C4-2B (cell line): Measurements from ENCODE around the gene VOPP1.
"Not testable (repeated sequence)": the region's sequence is repeated elsewhere in the genome, so short reads cannot be mapped to it uniquely, and the experiment has no call there.

Experiments used
- H3K27ac ChIP-seq: fragments of 450-650 bp; 2 replicates; pipeline ENCODE4 v1.5.1; 2017
- ZFX ChIP-seq: fragments of 450-650 bp; IDR thresholded peaks from 2 replicates; pipeline ENCODE4 v1.6.1; 2017
- TF ChIP-seq, protein P1 (sequence below): fragments of 450-650 bp; conservative IDR thresholded peaks from 2 replicates; pipeline ENCODE4 v1.5.1; 2017; ENCODE audit warnings: mild to moderate bottlenecking

The VOPP1 gene

DNA sequence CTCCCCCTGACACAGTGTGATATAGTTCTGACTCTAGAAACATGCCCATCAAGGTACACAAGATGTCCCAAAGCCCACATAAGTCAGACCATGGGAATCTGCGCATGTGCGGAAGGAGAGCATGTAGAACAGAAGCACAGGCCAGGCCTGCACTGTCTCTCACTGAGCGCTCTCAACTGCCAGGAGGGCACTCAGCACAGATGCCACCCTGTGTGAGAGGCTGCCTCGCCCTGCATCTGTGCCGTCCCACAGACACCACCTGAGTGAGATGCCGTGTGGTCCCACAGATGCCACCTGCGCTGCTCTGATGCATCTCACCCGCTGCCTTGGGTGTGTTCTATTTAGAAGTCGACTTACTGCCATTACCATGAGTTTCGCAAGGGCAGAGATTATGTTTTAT lies 98.4 kb downstream of the VOPP1 start:
- no peak for TF ChIP-seq ZFX
- TF ChIP-seq, protein P1, sequence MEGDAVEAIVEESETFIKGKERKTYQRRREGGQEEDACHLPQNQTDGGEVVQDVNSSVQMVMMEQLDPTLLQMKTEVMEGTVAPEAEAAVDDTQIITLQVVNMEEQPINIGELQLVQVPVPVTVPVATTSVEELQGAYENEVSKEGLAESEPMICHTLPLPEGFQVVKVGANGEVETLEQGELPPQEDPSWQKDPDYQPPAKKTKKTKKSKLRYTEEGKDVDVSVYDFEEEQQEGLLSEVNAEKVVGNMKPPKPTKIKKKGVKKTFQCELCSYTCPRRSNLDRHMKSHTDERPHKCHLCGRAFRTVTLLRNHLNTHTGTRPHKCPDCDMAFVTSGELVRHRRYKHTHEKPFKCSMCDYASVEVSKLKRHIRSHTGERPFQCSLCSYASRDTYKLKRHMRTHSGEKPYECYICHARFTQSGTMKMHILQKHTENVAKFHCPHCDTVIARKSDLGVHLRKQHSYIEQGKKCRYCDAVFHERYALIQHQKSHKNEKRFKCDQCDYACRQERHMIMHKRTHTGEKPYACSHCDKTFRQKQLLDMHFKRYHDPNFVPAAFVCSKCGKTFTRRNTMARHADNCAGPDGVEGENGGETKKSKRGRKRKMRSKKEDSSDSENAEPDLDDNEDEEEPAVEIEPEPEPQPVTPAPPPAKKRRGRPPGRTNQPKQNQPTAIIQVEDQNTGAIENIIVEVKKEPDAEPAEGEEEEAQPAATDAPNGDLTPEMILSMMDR: no peak
- no peak overlapping the region for H3K27ac ChIP-seq

DNA sequence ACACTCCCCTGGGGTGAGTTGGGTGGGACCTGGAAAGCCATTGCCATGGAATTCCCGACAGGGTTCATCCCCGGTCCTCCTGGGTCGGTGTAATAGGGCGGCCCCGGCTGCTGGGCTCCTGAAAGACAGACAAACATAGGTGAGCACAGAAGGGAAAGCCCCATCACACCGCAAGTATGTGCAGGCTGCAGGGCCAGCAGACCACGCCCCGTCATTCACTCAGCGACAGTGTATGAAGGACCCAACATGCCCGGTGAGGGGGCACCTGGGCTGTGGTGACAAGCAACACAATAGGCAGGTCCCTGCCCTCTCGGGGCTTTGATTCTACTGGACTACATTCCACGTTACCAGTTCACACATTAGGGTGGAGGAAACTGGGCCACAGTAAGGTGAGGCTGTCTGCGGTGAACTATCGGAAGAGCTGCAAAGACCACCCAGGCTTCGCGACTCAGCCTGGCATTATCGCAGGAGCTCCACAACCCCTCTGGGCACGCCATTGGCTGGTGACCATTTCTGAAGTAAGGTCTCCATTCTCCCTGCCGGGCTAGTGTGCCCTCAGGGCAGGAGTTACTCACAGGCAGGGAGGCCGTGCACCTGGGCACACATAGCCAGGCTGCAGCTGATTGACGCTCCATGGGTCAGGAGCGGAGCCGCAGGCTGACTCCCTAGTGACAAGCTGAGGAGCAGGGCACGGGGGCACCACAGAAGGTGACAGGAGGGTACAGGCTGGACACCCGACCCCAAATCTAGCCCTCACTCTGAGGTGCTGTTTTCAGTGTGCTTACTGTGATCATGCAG lies 99.2 kb downstream of the VOPP1 start:
- no peak overlapping the region for H3K27ac ChIP-seq
- TF ChIP-seq, protein P1: no peak
- no peak for TF ChIP-seq ZFX

DNA sequence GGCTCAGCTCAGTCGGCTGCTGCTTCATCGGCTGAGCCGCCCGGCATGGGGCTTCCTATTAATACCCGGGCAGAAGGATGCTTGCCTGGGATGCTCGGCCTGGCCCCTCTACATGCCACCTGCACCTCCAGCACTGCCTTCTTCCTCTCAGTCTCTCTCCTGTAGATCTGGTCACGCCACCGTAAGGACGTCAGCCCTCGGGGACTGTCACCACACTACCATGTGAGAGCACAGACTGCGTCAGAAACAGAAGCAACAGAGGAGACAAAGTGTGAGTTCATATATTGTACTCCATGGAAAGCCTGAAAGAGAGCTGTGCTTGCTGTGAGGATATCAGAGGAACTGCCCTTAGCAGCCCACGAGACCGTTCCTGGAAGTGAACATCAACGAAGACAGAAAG lies 99.9 kb downstream of the VOPP1 start:
- not testable (repeated sequence) for H3K27ac ChIP-seq

DNA sequence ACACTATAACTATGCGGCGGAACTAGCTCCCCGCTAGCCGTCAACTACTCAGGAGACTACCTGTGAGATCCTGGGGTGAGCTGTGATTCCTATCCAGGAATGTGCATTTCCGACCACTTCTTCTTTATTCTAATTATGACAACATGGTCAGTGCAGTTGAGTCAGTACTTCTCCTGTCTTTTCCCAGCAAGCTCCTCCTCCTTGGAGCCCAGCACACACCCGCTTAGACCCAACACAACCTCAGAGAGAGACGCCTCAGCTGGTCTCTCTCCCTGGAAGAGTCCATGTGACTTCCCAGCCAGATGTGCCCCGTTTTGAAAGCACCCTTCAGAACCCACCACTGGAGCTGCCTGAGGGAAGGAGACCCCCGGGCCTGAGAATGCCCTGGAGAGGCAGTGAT lies 100.7 kb downstream of the VOPP1 start:
- H3K27ac ChIP-seq: not testable (repeated sequence)

DNA sequence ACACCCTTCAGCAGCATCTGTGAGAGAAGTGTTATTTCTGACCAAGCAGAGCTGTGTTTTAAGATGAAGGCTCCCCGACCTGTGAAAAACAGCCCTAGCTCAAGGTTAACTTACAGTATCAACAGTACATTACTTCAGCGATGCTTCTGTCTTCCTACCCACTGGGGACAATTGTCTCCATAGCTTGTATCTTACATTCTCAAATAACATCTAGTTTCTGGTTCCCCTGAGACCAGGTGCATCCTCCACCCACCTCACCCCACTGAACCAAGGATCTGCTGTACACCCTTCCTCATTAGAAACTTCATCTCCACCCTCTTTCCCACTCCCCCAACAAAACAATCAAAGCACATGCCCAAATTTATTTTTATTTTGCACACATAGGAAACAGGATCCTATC lies 102.0 kb downstream of the VOPP1 start:
- H3K27ac ChIP-seq: no peak overlapping the region

DNA sequence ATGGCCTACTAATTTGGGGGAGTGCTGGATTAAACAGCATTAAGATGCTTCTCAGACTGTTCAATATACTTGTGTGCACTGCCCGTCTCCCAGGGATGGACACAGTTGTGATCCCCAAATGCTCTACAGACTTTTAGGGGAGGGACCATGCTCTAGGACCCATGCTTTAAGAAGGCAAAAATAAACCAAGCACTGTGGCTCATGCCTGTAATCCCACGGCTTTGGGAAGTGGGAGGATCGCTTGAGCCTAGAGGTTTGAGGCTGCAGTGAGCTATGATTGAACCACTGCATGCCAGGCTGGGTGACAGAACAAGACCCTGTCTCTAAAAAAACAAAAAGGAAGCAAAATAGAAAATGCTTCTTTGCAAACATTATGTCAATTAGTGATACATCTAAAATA lies 102.6 kb downstream of the VOPP1 start:
- no peak for TF ChIP-seq ZFX
- TF ChIP-seq, protein P1: no peak
- H3K27ac ChIP-seq: no peak overlapping the region

More for the DNA sequence above, 102.0 kb downstream of the VOPP1 start:
- no peak for TF ChIP-seq ZFX
- TF ChIP-seq, protein P1: no peak

DNA sequence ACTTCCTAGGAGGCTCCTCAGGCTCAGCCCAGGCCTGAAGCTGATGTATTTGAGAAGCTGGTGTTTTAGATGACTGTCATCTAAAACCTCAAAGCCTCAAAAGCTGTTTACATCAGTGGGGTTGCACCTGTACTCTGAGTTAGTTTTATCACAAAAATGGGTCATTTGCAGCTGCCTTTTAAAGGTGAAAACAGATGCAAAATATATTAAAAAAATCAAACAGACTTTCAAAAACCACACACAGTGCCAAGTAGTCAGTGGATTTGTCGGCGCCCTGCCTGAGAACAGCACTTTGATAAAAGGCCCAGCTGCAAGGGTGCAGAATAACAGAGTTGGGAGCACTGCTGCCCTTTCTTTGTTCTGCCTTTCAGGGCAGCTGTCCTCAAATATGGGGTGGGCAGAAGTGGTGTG lies 103.0 kb downstream of the VOPP1 start:
- TF ChIP-seq ZFX: no peak
- TF ChIP-seq, protein P1: no peak
- H3K27ac ChIP-seq: no peak overlapping the region

DNA sequence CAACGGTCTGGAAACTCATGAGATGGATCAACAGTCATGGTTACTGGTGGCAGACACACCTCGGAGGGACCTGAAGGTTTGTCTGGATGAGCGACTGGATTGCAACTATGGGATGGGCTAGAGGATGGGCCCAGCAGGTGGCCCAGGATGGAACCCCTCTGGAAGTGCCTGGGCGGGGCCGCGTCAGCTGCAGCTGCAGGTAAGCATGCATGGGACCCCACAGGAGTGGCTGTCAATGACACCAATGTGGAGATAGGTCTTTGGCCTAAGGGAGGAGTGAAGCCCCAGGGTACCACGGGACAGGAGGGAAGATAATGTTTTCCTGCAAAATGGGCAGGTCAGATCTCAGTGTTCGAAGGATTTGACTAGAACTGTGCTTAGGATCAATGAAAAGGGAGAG lies 103.8 kb downstream of the VOPP1 start:
- H3K27ac ChIP-seq: peak overlapping the region; percentile 14; the same call in 1 of the 2 replicates
- no peak for TF ChIP-seq ZFX
- TF ChIP-seq, protein P1: no peak
